Raji (cell line): ENCODE results near the gene STYXL1.
A peak's percentile ranks its signal among the peaks of the same experiment; 100 is the strongest.

Experiments
- POLR2A ChIP-seq: IDR thresholded peaks from 2 replicates; pipeline ENCODE4 v1.6.1; 2011; ENCODE audit warnings: low read depth, low read length, control low read depth; ENCODE audit not compliant: insufficient read depth

The STYXL1 gene, protein sequence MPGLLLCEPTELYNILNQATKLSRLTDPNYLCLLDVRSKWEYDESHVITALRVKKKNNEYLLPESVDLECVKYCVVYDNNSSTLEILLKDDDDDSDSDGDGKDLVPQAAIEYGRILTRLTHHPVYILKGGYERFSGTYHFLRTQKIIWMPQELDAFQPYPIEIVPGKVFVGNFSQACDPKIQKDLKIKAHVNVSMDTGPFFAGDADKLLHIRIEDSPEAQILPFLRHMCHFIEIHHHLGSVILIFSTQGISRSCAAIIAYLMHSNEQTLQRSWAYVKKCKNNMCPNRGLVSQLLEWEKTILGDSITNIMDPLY

DNA sequence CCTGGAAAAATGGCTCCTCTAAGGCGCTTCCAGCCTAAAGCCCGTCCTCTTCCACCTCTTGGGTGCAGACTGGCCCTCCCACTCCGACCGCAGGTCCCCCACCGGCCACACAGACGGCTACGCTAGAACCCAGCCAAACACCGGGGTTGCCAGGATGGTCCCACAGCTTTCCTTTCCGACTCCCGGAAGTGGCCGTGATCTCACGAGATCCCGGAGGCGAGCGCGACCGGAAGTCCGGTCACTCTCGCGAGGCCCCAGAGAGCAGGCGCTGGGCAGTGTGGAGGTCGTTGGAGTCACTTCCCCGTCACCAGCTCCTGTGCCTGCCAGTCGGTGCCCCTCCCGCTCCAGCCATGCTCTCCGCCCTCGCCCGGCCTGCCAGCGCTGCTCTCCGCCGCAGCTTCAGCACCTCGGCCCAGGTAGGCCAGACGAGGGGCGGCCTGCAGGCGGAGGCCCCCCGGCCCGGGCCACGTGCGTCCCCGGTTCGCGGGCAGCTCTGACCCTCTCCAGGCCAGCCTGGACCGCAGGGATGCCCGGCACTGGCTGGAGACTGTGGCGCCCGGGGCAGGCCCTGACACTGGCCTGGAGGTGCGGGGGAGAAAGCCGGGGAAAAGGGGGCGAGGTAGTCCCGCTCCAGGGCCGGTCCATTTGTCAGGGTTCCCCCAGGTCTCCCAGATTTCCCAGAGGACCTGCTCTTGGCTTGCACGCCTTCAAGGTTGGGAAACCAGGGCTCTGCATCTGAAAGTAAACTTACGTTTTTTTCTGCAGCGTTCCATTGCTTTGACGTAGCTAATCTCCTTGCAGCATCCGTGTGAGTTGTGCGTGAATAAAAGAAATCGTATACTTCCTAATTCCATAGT is at the start of gene STYXL1, which contains the start of gene MDH2:
STYXL1 (minus strand) TSS at position 190 of the 857 bp plus-strand sequence. CDS start 17,477 bp downstream, outside the sequence.
MDH2 (plus strand) TSS at position 296 of the 857 bp plus-strand sequence; CDS start at position 351, 55 bp downstream.
- peak; percentile 96 for TF ChIP-seq POLR2A

DNA sequence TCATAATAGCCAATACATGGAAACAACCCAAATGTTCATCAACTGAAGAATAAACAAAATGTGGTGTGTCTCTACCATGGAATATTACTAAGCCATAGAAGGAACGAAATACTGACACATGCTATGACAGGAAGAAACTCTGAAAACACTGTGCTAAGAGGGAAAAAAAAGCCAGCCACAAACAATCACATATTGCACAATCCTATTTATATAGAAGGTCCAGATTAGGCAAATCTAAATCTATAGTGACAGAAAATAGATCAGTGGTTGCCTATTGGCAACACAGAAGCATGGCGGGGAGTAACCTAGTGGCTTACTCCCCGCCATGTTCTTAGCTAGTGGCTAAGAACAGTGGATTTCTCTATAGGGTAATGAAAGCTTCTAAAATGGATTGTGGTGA is 48.1 kb upstream of the STYXL1 start:
- no peak for TF ChIP-seq POLR2A

DNA sequence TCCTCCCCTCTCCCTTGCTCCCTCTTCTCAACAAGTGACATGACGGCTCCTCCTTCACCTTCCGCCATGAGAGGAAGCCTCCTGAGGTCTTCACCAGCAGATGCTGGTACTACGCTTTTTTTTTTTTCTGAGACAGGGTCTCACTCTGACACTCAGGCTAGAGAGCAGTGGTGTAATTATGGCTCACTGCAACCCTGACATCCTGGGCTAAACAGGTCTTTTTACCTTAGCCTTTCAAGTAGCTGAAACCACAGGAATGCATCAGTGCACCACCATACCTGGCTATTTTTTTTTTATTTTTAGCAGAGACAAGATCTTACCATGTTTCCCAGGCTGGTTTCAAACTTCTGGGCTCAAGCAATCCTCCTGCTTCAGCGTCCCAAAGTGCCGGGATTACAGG is 43.7 kb upstream of the STYXL1 start:
- TF ChIP-seq POLR2A: no peak

DNA sequence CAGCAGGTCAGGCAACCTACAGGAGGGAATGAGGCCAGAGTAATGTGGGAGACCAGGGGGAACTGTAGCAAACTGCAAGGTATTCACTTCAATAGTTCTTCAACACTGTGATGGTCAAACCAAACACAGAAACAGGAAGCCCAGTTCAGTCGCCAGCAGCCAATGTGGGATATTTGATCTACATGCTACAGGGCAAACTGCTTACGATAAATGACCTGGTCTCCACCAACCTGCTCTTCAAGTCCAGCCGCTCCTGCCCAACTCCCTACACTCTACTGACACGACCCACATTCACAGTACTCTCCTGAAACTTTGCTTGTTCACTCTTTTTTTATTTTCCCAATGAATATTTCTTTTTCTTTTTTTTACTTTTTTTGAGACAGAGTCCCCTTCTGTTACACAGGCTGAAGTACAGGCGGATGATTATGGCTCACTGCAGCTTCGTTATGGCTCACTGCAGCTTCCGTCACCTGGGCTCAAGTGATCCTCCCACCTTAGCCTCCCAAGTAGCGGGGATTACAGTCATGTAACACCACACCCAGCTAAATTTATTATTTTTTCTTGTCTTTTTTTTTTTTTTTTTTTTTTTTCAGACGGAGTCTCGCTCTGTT is 42.2 kb upstream of the STYXL1 start:
- TF ChIP-seq POLR2A: no peak

DNA sequence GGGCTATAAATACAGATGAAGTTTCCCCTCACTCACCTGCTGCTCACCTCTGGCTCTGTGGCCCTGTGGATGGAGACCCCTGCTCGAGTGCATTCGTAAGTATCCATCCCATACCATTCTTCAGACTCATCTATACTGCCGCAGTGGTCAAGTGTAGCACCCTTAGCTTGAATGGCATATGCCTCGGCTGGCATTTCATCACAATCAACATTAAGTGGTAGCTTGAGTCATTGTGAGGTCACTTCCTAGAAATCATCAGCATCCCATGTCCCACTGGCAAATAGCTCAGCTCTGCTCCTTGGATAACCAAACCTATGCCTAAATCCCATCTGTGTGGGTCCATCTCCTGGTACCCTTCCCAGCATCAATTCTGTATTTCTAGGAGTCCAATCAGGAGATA is 38.3 kb upstream of the STYXL1 start:
- TF ChIP-seq POLR2A: no peak

DNA sequence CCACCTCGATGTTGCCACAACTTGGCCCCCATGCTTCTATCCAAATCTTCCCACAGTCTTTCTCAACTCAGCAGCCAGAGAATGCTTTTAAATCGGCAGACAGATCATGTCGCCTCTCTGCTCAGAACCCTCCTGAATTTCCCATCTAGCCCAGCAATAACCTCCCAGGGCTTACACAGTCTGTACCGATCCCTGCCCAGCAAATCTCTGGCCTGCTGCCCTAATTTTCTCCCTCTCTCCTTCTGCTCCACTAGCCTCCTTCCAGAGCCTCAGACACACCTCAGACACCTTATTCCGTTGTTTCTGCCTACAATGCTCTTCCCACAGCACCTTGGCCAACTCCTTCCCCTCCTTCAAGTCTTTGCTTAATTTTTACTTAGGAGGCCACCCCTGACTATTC is 32.4 kb upstream of the STYXL1 start:
- TF ChIP-seq POLR2A: no peak

DNA sequence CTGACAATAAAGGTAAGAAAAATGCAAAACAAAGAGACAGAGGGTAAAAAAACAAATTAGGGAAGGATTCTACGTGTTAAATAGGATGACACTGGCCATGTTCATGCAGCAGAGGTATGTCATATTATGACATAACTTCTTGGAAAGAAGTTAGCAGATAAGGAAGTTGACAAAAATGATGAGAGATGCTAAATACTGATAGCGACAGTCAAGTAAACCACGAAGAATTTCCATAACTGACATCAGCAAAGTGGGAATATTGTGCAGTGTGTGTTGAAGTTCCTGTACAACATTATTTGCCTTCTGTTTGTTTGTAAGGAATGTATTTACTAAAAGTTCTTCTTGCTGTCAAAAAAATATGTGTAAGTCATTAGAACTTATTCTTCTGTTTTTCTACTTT is 29.6 kb upstream of the STYXL1 start:
- TF ChIP-seq POLR2A: no peak

DNA sequence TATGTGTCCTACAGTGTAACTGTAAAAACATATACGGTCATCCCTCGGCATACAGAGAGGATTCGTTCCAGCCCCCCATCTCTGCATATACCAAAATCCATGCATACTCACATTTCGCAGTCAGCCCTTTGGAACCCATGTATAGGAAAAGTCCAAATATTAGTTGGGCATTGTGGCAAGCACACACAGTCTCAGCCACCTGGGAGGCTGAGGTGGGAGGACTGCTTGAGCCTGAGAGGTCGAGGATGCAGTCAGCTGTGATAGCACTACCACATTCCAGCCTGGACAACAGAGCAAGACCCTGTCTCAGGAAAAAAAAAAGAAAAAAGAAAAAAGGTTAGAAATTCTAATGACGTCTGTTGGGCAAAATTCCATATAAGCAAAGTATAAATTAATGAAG is 29.2 kb upstream of the STYXL1 start:
- no peak for TF ChIP-seq POLR2A

DNA sequence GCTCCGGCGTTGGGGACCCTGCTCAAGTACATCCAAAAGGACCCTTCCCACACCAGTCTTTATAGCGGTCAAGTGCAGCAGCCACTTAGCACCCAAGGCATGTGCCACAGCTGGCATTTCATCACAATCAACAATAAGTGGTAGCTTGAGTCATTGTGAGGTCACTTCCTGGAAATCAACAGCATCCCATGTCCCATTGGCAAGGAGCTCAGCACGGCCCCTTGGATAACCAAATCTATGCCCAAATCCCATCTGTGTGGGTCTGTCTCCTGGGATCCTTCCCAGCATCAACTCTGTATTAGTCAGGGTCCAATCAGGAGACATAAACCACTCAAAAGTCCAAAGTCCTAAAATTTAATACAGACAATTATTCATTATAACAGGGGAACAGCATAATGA is 27.2 kb upstream of the STYXL1 start:
- no peak for TF ChIP-seq POLR2A

DNA sequence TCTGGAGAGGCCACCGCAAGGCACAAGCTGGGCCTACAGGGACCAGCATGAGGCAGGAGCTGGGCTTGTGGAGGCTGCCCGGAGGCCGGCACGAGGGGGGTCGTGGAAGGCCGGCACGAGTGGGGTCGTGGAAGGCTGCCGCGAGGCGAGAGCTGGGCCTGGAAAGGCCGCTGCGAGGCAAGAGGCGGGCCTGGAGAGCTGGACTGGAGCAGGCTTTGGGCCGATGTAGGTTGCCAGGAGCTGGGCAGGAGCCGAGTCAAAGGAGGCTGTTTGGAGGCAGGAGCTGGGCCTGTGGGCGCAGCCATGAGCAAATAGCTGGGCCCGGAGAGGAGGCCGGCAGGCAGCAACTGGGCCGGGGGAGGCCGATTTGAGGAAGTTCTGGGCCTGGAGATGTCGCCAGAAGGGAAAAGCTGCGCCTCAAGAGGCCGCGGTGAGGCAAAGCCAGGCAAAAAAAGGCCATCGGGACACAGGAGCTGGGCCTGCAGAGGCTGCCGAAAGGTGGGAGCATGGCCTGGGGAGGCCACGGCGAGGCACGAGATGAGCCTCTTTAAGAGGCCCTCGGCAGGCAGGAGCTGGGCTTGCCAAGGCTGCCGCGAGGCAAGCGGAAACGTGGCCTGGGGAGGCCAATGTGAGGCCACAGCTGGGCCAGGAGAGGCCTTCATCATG is 26.6 kb upstream of the STYXL1 start:
- no peak for TF ChIP-seq POLR2A

DNA sequence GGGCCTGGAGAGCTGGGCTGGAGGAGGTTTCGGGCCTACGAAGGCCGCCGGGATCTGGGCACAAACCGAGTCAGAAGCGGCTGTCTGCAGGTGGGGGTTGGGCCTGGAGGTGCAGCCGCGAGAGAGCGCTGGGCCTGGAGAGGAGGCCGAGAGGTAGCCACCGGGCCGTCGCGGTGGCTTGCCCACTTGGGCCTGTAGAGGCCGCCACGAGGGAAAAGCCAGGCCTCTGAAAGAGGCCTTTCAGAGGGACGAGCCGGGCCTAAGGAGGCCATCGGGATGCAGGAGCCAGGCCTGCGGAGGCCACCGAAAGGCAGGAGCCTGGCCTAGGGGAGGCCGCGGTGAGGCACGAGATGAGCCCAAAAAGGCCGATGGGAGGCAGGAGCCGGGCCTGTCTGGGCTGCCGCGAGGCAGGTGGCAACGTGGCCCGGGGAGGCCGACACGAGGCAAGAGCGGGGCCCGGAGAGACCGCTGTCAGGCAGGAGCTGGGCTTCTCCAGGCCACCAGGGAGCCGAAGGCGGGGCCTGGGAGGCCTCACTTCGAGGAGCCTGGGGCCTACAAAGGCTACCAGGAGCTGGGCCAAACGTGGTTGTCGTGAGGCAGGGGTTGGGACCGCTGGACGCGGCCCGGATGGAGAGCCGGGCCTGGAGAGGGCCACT is 25.7 kb upstream of the STYXL1 start:
- no peak for TF ChIP-seq POLR2A

DNA sequence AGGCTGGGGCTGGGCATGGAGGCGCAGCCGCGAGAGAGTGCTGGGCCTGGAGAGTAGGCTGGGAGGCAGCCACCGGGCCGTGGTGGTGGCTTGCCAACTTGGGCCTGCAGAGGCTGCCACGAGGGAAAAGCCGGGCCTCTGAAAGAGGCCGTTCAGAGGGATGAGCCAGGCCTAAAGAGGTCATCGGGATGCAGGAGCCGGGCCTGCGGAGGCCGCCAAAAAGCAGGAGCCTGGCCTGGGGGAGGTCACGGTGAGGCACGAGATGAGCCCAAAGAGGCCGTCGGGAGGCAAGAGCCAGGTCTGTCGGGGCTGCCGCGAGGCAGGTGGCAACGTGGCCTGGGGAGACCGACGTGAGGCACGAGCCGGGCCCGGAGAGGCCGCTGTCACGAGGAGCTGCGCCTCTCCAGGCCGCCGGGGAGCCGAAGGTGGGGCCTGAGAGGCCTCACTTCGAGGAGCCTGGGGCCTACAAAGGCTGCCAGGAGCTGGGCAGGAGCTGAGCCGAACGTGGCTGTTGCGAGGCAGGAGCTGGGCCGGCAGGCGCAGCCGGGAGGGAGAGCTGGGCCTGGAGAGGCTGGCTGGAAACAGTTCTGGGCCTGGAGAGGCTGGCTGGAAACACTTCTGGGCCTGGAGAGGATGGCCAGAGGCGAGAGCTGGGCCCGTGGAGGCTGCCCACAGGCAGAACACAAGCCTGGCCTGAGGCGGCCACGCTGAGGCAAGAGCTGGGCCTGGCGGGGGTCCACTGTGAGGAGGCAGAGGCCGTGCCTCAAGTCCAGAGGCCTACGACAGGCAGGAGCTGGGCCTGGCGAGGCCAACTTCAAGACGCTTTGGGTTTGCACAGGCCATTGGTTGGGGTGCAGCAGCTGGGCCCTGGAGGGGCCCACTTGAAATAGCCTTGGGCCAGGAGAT is 24.7 kb upstream of the STYXL1 start:
- no peak for TF ChIP-seq POLR2A

DNA sequence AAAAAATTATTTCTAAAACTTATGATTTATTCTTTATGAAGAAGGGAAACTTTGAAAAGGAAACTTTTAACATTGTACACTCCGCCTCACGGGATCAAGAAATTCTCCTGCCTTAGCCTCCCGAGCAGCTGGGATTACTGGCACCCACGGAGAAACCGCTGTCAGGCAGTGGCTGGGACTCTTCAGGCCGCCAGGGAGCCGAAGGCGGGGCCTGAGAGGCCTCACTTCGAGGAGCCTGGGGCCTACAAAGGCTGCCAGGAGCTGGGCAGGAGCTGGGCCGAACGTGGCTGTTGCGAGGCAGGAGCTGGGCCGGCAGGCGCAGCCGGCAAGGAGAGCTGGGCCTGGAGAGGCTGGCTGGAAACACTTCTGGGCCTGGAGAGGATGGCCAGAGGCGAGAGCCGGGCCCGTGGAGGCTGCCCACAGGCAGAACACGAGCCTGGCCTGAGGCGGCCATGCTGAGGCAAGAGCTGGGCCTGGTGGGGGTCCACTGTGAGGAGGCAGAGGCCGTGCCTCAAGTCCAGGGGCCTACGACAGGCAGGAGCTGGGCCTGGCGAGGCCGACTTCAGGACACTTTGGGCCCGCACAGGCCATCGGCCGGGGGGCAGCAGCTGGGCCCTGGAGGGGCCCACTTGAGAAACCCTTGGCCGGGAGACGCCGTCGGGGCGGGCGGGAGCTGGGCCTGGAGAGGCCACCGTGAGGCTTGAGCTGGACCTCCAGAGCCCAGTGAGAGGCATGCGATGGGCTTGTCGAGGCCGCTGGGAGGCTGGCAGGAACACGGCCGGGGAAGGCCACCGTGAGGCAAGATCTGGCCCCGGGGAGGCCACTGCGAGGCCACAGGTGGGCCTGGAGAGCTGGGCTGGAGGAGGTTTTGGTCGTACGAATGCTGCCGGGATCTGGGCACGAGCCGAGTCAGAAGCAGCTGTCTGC is 23.8 kb upstream of the STYXL1 start:
- no peak for TF ChIP-seq POLR2A
